SK-N-SH (cell line): ENCODE data around the gene HSPB1.

Source experiments
- CTCF ChIP-seq: fragments of 200-600 bp; sonication (generic); IDR thresholded peaks from 2 replicates; pipeline ENCODE4 v1.6.1; 2017; ENCODE audit warnings: antibody characterized with exemption, mild to moderate bottlenecking, moderate library complexity
- FOSL2 ChIP-seq: IDR thresholded peaks from 2 replicates; pipeline ENCODE4 v1.4.0; 2012; ENCODE audit warnings: low read depth, mild to moderate bottlenecking, moderate library complexity, borderline replicate concordance
- IRF3 ChIP-seq: fragments of 150-350 bp; IDR thresholded peaks from 2 replicates; pipeline ENCODE4 v1.6.1; 2016; ENCODE audit warnings: mild to moderate bottlenecking, low read depth, low read length
- MAX ChIP-seq: IDR thresholded peaks from 2 replicates; pipeline ENCODE4 v1.4.0; 2012; ENCODE audit warnings: low read depth
- MEF2A ChIP-seq: IDR thresholded peaks from 2 replicates; pipeline ENCODE4 v1.4.0; 2012; ENCODE audit warnings: low read depth, borderline replicate concordance
- REST ChIP-seq: IDR thresholded peaks from 2 replicates; pipeline ENCODE4 v1.6.1; 2012; ENCODE audit warnings: mild to moderate bottlenecking, low read depth, low read length, moderate library complexity

- TF ChIP-seq REST (no peak), FOSL2 (no peak), CTCF (no peak), MAX (no peak), MEF2A (no peak), IRF3 (no peak)
Observed at GRCh38 chr7:76346778-76347177, 44.3 kb downstream of the HSPB1 start.
